NCI-H510A (cell line): ENCODE data around the gene SUMO4.

Source experiments
- DNase-seq: peaks from one replicate; lab custom pipeline; 2025; lab: John Stamatoyannopoulos, UW

Gene SUMO4

GRCh38 chr6:149389509-149390297 is 10.4 kb upstream of the SUMO4 start:
- DNase-seq, result no peak

DNA sequence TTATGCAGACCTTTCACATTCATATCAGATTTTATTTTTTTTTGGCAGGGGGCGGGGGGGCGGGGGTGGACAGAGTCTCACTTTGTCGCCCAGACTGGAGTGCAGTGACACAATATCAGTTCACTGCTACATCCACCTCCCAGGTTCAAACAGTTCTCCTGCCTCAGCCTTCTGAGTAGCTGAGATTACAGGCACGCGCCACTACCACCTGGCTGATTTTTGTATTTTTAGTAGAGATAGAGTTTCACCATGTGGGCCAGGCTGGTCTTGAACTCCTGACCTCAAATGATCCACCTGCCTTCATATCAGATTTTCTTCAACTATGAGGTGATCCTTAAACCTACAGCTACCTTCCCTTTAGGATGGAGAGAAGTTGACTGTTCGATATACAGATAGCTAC is 8.0 kb upstream of the SUMO4 start:
- no peak for DNase-seq

DNA sequence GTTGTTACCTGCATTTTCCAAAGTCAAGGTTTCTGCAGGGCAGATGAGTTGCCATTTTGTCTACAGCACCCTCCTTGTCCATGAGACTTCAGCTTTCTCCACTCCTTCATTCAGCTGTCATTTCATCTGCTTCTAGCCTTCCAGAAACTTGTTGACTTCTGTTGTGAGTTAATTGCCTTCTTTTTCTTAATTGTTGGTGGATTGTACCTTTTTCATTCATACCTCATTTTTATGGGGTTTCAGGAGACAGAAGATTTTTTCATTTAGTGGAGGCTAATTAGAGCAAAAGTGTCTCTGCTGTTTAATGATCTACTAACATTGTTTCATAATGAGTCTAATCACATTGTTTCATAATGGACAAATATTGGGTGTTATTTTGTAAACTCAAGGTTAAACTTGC is 7.5 kb upstream of the SUMO4 start:
- no peak for DNase-seq

GRCh38 chr6:149393002-149393679 is 6.9 kb upstream of the SUMO4 start:
- no peak for DNase-seq

GRCh38 chr6:149395185-149395584 is 4.9 kb upstream of the SUMO4 start:
- DNase-seq, result no peak

DNA sequence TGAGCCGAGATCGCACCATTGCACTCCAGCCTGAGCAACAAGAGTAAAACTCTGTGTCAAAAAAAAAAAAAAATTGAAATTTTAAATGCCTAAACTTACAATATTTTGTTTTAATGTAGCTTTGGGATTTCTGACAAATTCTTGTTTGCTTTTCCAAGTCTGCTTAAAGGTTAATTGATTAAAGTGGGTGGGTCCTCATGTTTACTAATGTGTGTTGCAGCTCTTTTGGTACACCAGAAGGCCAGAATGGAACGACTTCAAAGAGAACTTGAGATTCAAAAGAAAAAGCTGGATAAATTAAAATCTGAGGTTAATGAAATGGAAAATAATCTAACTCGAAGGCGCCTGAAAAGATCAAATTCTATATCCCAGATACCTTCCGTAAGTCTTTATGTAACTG is 2.7 kb upstream of the SUMO4 start:
- DNase-seq, result no peak

DNA sequence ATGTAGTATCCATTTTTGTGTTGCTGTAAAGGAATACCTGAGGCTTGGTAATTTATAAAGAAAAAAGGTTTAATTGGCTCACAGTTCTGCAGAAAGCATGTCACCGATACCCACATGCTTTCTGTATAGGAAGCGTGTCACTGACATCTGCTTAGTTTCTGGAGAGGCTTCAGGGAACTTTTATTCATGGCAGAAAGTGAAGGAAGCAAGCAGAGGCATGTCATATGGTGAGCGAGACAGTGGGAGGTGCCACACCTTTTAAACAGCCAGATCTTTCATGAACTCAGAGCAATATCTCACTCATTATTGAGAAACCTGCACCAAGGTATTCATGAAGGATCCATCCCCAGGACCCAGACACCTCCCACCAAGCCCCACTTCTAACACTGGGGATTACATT is 3.5 kb downstream of the SUMO4 start:
- DNase-seq, result no peak

- DNase-seq, result no peak
These were observed 6.0 kb downstream of the SUMO4 start for GRCh38 chr6:149405823-149406765.

- DNase-seq, result no peak
These were observed 9.6 kb downstream of the SUMO4 start for GRCh38 chr6:149409617-149410016.

DNA sequence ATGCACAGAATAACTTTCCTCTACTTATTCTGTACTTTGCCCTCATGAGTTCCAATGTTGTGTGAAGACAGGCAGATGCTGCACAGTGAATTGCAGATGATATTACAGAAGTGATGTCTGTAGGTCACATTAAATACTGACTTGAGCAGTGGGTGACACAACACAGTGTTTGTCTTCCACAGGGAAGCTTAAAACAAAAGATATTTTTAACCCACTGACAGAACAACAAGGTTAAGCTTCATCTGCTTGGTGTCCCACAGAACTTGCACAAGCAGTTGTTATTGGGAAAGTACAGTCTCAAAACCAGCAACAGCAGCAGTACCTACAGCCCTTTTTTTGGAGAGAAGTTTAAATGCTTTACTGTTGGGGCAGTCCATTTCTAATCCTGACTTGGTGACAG is 10.5 kb downstream of the SUMO4 start:
- DNase-seq, result no peak

DNA sequence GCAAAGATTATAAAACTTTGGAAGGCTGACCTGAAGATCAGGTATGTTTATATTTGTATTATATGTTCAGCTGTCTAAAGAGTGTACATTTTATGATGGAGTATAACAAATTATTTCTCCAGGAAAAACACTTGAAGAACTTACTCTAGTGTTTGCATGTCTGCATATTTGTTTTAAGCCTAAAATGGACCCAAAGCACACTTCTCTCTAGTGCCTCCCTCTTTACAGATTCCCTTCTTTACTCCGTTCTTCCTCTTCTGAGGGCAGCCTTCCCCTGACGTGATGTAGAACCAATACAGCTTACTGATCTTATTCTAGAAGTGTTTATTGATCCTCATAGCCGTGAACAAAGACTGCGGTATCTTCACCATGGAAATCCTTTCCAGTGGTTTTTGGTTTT is 13.9 kb downstream of the SUMO4 start:
- no peak for DNase-seq

DNA sequence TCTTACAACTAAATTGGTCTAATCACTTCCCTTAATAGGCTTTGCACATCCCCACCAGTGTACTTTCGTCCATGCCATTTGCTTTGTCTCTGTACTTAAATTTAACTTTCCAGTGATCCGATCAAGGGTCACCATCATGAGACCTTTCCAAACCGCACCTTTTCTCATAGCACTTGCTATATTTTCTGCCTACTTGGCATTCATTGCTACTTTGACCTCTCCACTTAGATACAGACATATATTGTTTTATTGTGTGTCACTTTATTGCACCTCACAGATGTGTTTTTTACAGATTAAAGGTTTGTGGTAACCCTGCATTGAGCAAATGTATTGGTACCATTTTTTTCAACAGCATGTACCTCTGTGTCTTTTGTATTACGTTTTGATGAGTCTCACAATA is 14.8 kb downstream of the SUMO4 start:
- no peak for DNase-seq

- no peak for DNase-seq
These were observed 19.8 kb downstream of the SUMO4 start for GRCh38 chr6:149419696-149420404.

DNA sequence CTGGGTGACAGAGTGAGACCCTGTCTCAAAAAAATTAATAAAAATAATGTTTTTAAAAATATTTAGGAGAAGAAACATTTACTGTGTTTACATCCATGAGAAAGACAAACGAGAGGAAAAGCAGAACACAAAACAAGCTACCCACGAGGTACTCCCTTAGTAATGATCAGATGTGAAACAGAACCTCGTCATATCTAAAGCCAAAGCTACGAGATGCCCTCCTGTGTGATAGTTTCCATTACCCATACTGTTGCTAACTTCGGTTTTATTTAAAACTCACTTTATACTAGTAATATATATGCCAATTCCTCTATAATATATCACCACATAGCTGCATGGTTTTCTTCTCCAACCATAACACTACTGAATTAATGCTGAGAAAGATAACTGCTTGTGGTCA is 21.1 kb downstream of the SUMO4 start:
- DNase-seq, result no peak

- no peak for DNase-seq
These were observed 22.5 kb downstream of the SUMO4 start for GRCh38 chr6:149422581-149422980.

- DNase-seq, result no peak
These were observed 23.9 kb downstream of the SUMO4 start for GRCh38 chr6:149423964-149424440.

GRCh38 chr6:149425224-149425623 is 25.2 kb downstream of the SUMO4 start:
- no peak for DNase-seq

- DNase-seq, result no peak
These were observed 25.7 kb downstream of the SUMO4 start for GRCh38 chr6:149425754-149426153.

DNA sequence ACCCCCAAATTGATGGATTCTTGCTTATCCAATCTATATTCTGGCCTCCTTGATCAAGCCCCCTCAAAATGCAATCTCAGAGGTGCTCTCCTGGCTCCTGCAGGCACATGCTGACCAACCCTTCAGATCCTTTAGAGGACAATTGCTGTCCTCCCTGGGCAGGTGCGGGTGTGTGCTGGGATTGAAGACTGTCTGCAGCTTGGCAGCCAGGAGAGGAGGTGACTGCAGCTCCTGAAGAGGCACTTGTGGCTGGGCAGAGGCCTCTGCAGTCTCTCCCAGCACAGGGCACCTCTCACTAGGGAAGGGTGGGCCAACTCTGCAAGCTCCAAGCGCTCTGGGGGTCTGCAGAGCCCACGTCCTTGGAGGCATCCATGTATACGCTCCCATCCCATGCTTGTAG is 28.5 kb downstream of the SUMO4 start:
- DNase-seq, result no peak

DNA sequence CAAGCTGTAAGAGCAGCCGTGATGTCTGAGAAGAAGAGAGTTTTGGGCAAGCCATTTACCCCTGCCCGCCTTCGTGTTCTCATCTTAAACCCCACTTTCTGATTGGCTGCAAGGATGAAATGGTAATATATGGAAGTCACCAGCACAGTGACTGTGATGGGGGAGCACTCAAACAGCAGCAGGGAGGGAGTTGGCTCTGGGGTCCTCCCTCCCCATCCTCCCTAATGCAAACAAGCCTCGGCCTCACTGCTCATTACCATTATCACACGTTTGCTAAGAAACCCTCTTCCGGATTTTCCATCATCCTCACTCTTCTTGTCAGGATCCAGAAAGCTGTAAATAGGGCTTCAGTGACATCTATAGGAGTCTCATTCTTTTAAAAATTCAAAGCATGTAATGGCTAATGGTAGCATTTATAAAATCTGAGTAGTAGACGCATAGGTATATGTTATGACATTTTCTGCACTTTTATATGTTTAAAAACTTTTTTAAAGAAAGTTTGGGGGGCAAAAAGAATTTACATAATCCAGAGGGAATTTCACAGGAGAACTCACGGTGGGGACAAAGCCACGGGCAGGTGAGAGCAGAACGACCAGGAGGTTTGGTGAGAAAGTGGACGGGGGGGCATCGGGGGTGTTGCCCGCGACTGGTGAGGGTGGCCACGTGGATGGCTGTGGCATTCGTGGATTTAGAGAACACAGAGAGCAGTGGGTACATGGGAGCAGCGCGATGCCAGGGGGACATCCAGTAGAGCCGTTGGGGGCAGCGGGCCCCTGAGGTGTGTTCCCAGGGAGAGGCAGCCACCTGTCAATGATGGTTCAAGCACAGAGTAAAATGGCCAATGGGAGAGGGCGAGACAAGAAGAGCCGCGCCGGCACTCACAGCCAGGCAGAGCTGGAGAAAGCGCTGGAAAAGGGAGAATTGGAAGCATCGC is 29.6 kb downstream of the SUMO4 start:
- no peak for DNase-seq
